ENCODE measurements around the gene MANSC1. TPM values are rescaled to one million over a fixed set of nuclear protein-coding genes. Genes with fewer than 3 reads are reported as not detected.
"Not testable (repeated sequence)": the region's sequence is repeated elsewhere in the genome, so short reads cannot be mapped to it uniquely, and the experiment has no call there.

The MANSC1 gene
- total RNA-seq, 2 experiments from 2014 or later = 2.2 to 2.5 TPM

- Mint-ChIP-seq H3K9me3 (ENCODE audit: low read depth) (no peaks in the 10 kb centered on the region), H3K4me3 (no peak overlapping the region), H3K27me3 (no peaks in the 10 kb centered on the region), H3K36me3 (ENCODE audit: low read depth) (peaks cover 32% of the 10 kb centered on the region), H3K27ac (no peak overlapping the region), H3K4me1 (peaks cover 45% of the 10 kb centered on the region)
- ATAC-seq = no peak
- DNase-seq = no peak
- CTCF ChIA-PET = no interaction called here
- intact Hi-C loops (cut with DNase I, micrococcal nuclease) = no loop called here
- POLR2A ChIA-PET = interaction anchor here (1.4 kb wide), 1 partner anchor 110 kb away, joined by 4 read pairs; no protein-coding TSS in a partner anchor
Observed at GRCh38 chr12:12364787-12365445, 14.9 kb upstream of the MANSC1 start.

DNA sequence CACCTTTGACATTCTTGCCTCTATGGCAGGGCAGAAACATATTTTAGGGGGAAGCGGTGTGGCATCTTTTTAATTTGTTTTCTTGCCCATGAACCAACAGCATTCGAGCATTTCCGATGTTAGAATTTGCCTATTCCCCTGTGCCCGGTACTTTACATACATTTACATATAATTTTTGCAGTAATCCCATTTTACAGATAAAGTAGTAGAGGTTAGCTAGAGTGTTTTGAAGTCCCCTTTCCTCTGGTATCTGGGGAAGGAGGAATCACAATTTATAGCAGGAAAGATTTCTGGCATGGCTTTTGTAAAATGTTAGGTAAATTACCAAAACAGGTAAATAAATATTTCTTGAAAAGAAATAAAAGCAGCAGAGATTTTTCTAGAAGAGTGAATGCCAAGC lies 8.5 kb upstream of the MANSC1 start:
- no peaks in the 10 kb centered on the region for H3K9me3 Mint-ChIP-seq (ENCODE audit: low read depth)
- ChIA-PET POLR2A (interaction anchor here (1.1 to 2.6 kb wide), 4 partner anchors 21 to 378 kb away, joined by 6 to 19 read pairs (median 8); partner anchors contain the start of gene CDKN1B), CTCF (interaction anchor here (0.6 to 4.0 kb wide), 14 partner anchors 8 to 429 kb away, joined by 3 to 39 read pairs (median 3); partner anchors contain the start of genes DUSP16 and MANSC1)
- peak overlapping the region; percentile 99 for H3K27ac Mint-ChIP-seq
- ATAC-seq (no peak), DNase-seq (no peak)
- H3K4me1 Mint-ChIP-seq = peaks cover 39% of the 10 kb centered on the region
- peaks cover 9% of the 10 kb centered on the region for H3K36me3 Mint-ChIP-seq (ENCODE audit: low read depth)
- no peaks in the 10 kb centered on the region for H3K27me3 Mint-ChIP-seq
- intact Hi-C loops (cut with DNase I, micrococcal nuclease) = loop anchor here (5.0 to 10.0 kb wide), 5 partner anchors 254 to 836 kb away; partner anchors contain the start of genes CREBL2 (in 1 of the 2), DDX47 (in 1 of the 2), EMP1 (in 1 of the 2) and GPR19 (in 1 of the 2)
- peak overlapping the region; percentile 98 for H3K4me3 Mint-ChIP-seq

DNA sequence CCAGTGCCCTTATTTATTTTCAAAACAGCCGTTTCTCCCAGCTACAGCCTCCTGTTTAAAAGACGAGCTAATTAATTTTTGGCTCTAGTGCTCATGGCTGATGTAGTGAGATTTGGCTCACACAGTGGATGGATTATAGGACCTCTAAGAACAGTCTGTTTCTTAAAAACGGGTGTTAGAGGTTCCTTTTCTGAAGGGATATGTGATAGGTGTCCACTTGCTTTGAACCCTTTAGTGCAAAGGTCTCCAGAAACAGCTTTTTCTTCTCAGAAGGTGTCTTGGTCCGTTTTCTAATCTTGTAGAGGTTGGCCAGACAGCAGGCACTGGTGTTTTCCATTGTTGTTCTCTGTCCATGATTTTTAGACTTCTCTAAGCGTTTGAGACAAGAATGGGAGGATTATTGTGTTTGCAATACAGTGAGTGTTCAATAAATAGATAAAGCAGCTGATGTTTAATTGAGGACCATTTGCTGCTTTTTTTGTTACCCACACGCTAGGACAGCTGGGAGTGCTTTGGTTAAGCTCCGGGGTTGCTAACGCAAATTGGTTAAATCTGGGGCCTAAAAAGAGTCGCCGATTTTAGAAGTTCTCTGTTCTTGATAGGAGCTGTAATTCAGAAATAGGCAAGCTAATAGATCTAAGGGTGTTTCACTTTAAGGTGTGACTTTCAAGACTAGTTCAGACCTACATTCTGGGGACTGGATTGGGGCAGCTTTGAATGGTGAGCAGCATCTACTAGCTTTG lies 7.8 kb upstream of the MANSC1 start:
- ATAC-seq = no peak
- peak overlapping the region; percentile 98 for H3K4me3 Mint-ChIP-seq
- DNase-seq = no peak
- POLR2A ChIA-PET = interaction anchor here (0.6 to 2.6 kb wide), 18 partner anchors 9 to 709 kb away, joined by 3 to 19 read pairs (median 4); partner anchors contain the start of genes CDKN1B and ETV6
- intact Hi-C loops (cut with DNase I, micrococcal nuclease) = loop anchor here (1.0 to 10.0 kb wide), 14 partner anchors 204 to 837 kb away; partner anchors contain the start of genes CDKN1B (in 2 of the 2), CREBL2 (in 2 of the 2), DUSP16 (in 2 of the 2) and GPR19 (in 2 of the 2)
- CTCF ChIA-PET = interaction anchor here (0.6 to 4.0 kb wide), 21 partner anchors 8 to 429 kb away, joined by 3 to 39 read pairs (median 3); partner anchors contain the start of genes DUSP16 and MANSC1
- H3K27ac Mint-ChIP-seq = peak overlapping the region; percentile 99
- peaks cover 7% of the 10 kb centered on the region for H3K36me3 Mint-ChIP-seq (ENCODE audit: low read depth)
- H3K4me1 Mint-ChIP-seq = peaks cover 39% of the 10 kb centered on the region
- no peaks in the 10 kb centered on the region for H3K9me3 Mint-ChIP-seq (ENCODE audit: low read depth)
- H3K27me3 Mint-ChIP-seq = no peaks in the 10 kb centered on the region

DNA sequence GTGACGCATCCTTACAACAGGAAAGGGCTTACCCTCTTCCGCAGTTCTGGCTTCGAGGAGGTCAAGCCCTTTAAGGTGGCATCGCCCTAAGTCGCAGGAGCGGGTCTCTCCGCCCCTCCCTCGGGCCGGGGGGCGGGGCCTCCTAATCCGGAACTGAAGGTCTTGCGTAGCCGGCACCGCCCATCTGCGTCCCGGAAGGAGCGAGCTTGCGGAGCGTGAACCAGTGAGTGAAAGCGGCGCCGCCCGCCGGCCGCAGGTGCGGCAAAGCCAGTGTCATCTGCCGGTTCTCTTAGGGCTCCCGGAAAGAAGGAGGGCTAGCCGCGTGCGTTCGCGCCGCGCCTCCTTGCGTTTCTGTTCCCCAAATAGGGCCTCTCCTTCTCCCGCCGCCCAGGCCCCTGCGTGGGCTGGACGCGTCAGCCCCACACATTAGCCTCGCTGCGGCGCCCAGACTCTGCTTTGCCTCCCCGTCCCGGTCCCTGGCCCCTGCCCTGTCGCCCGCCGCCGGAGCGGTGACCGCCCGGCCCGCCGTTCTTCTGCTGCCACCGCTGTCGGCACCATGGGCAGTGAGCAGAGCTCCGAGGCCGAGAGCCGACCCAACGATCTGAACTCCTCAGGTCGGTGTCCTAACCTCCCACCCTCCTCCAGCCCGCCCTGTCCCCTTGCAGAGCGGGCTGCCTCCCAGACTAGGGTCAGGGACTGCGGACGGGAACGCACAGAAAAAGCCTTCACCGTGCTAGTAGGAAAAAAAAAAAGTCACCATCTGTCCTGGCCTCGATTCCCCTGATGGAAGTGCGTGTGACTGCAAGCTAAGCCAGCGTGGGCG lies 7.1 kb upstream of the MANSC1 start, which contains the start of gene BORCS5:
TSS of gene BORCS5 (plus strand) at position 183 of the 823 bp plus-strand sequence. CDS start at position 557, 374 bp downstream.
- peak within 1 kb of the TSS; percentile 98 for H3K4me3 Mint-ChIP-seq
- POLR2A ChIA-PET = interaction anchor here (0.6 to 2.6 kb wide), 25 partner anchors 10 to 708 kb away, joined by 3 to 19 read pairs (median 4); partner anchors contain the start of genes CDKN1B, CREBL2 and ETV6
- no peaks in the 10 kb centered on the region for H3K9me3 Mint-ChIP-seq (ENCODE audit: low read depth)
- peak; percentile 94 for ATAC-seq
- peak; percentile 99 for DNase-seq
- H3K36me3 Mint-ChIP-seq (ENCODE audit: low read depth) = peaks cover 6% of the 10 kb centered on the region
- peaks cover 39% of the 10 kb centered on the region for H3K4me1 Mint-ChIP-seq
- peak within 1 kb of the TSS; percentile 99 for H3K27ac Mint-ChIP-seq
- intact Hi-C loops (cut with DNase I, micrococcal nuclease) = loop anchor here (1.0 to 10.0 kb wide), 14 partner anchors 205 to 838 kb away; partner anchors contain the start of genes CDKN1B (in 2 of the 2), CREBL2 (in 2 of the 2), DUSP16 (in 2 of the 2) and GPR19 (in 2 of the 2)
- no peaks in the 10 kb centered on the region for H3K27me3 Mint-ChIP-seq
- CTCF ChIA-PET = interaction anchor here (0.6 to 4.0 kb wide), 22 partner anchors 8 to 480 kb away, joined by 3 to 39 read pairs (median 4); partner anchors contain the start of gene CDKN1B

GRCh38 chr12:12356467-12356895 lies 6.4 kb upstream of the MANSC1 start:
- peaks cover 3% of the 10 kb centered on the region for H3K36me3 Mint-ChIP-seq (ENCODE audit: low read depth)
- no peaks in the 10 kb centered on the region for H3K27me3 Mint-ChIP-seq
- peak overlapping the region; percentile 98 for H3K4me3 Mint-ChIP-seq
- intact Hi-C loops (cut with DNase I, micrococcal nuclease) = loop anchor here (1.0 to 10.0 kb wide), 9 partner anchors 206 to 838 kb away; partner anchors contain the start of genes CREBL2 (in 2 of the 2), CDKN1B (in 1 of the 2), DDX47 (in 1 of the 2) and DUSP16 (in 1 of the 2)
- CTCF ChIA-PET = interaction anchor here (0.7 to 4.0 kb wide), 13 partner anchors 18 to 481 kb away, joined by 3 to 39 read pairs (median 4); partner anchors contain the start of gene CDKN1B
- POLR2A ChIA-PET = interaction anchor here (0.6 to 2.6 kb wide), 11 partner anchors 10 to 707 kb away, joined by 3 to 19 read pairs (median 4); partner anchors contain the start of genes CDKN1B, CREBL2 and ETV6
- peaks cover 33% of the 10 kb centered on the region for H3K4me1 Mint-ChIP-seq
- DNase-seq = no peak
- no peaks in the 10 kb centered on the region for H3K9me3 Mint-ChIP-seq (ENCODE audit: low read depth)
- ATAC-seq = peak; percentile 9
- peak overlapping the region; percentile 99 for H3K27ac Mint-ChIP-seq

- Mint-ChIP-seq H3K4me1 (peaks cover 37% of the 10 kb centered on the region), H3K36me3 (ENCODE audit: low read depth) (no peaks in the 10 kb centered on the region), H3K4me3 (no peak overlapping the region), H3K27me3 (no peaks in the 10 kb centered on the region), H3K9me3 (ENCODE audit: low read depth) (no peaks in the 10 kb centered on the region), H3K27ac (no peak overlapping the region)
- POLR2A ChIA-PET = no interaction called here
- ATAC-seq (no peak), DNase-seq (no peak)
- CTCF ChIA-PET = interaction anchor here (0.5 to 0.9 kb wide), 4 partner anchors 15 to 808 kb away, joined by 3 read pairs; no protein-coding TSS in a partner anchor
- intact Hi-C loops (cut with DNase I, micrococcal nuclease) = loop anchor here in 1 of 2 experiments (10.0 kb wide), 1 partner anchor 841 kb away; the partner anchor contains the start of gene EMP1
Observed at GRCh38 chr12:12353807-12354206, 3.8 kb upstream of the MANSC1 start.

DNA sequence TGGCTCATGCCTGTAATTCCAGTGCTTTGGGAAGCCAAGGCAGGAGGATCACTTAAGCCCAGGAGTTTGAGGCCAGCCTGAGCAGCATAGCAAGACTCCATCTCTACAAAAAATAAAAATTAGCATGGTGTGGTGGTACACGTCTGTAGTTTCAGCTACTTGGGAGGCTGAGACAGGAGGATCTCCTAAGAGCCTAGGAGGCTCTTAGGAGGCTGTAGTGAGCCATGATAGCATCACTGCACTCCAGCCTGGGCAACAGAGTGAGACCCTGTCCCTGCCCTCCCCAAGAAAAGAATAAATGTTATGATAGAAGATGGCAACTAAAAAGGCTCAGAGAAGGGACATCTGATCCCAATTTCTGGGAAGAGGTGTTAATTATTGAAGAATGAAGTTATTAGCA lies 3.2 kb upstream of the MANSC1 start:
- Mint-ChIP-seq H3K36me3 (ENCODE audit: low read depth) (no peaks in the 10 kb centered on the region), H3K27me3 (no peaks in the 10 kb centered on the region), H3K4me1 (peaks cover 34% of the 10 kb centered on the region), H3K4me3 (no peak overlapping the region), H3K27ac (no peak overlapping the region), H3K9me3 (ENCODE audit: low read depth) (no peaks in the 10 kb centered on the region)
- POLR2A ChIA-PET = no interaction called here
- no peak for ATAC-seq
- intact Hi-C loops (cut with DNase I, micrococcal nuclease) = loop anchor here in 1 of 2 experiments (10.0 kb wide), 1 partner anchor 842 kb away; the partner anchor contains the start of gene EMP1
- CTCF ChIA-PET = no interaction called here
- DNase-seq = no peak

- peaks cover 36% of the 10 kb centered on the region for H3K4me1 Mint-ChIP-seq
- H3K27me3 Mint-ChIP-seq; H3K27ac Mint-ChIP-seq; DNase-seq; POLR2A ChIA-PET; H3K9me3 Mint-ChIP-seq (ENCODE audit: low read depth); H3K4me3 Mint-ChIP-seq; H3K36me3 Mint-ChIP-seq (ENCODE audit: low read depth); ATAC-seq: not testable (repeated sequence)
- intact Hi-C loops (cut with DNase I, micrococcal nuclease) = loop anchor here in 1 of 2 experiments (10.0 kb wide), 1 partner anchor 843 kb away; the partner anchor contains the start of gene EMP1
- CTCF ChIA-PET = interaction anchor here (0.6 to 3.4 kb wide), 7 partner anchors 9 to 319 kb away, joined by 3 to 10 read pairs (median 4); no protein-coding TSS in a partner anchor
Observed at GRCh38 chr12:12351468-12352185, 1.6 kb upstream of the MANSC1 start.

GRCh38 chr12:12350868-12351463 lies 924 bp upstream of the MANSC1 start:
- ChIA-PET CTCF (interaction anchor here (0.6 to 3.4 kb wide), 6 partner anchors 9 to 318 kb away, joined by 3 to 10 read pairs (median 4); no protein-coding TSS in a partner anchor), POLR2A (no interaction called here)
- no peaks in the 10 kb centered on the region for H3K9me3 Mint-ChIP-seq (ENCODE audit: low read depth)
- ATAC-seq = peak; percentile 17
- intact Hi-C loops (cut with DNase I, micrococcal nuclease) = loop anchor here in 1 of 2 experiments (10.0 kb wide), 1 partner anchor 844 kb away; the partner anchor contains the start of gene EMP1
- peak overlapping the region; percentile 45 for H3K27ac Mint-ChIP-seq
- peaks cover 30% of the 10 kb centered on the region for H3K4me1 Mint-ChIP-seq
- H3K4me3 Mint-ChIP-seq = peak overlapping the region; percentile 62
- no peak for DNase-seq
- no peaks in the 10 kb centered on the region for H3K27me3 Mint-ChIP-seq
- H3K36me3 Mint-ChIP-seq (ENCODE audit: low read depth) = no peaks in the 10 kb centered on the region

Data from activated CD4-positive, alpha-beta T cell treated with anti-CD3 and anti-CD28 coated beads for 36 hours (primary cell).